HG03045 (cell line): ENCODE data around the gene TMBIM6.
A peak's percentile ranks its signal among the peaks of the same experiment; 100 is the strongest.
"Not testable (repeated sequence)": the region's sequence is repeated elsewhere in the genome, so short reads cannot be mapped to it uniquely, and the experiment has no call there.

Source experiments
- ATAC-seq: cut with Tn5 transposase; IDR thresholded peaks from one replicate; pipeline ENCODE4 v1.9.1; 2021; ENCODE audit warnings: mild to moderate bottlenecking, moderate library complexity; ENCODE audit not compliant: unreplicated experiment

The TMBIM6 gene

DNA sequence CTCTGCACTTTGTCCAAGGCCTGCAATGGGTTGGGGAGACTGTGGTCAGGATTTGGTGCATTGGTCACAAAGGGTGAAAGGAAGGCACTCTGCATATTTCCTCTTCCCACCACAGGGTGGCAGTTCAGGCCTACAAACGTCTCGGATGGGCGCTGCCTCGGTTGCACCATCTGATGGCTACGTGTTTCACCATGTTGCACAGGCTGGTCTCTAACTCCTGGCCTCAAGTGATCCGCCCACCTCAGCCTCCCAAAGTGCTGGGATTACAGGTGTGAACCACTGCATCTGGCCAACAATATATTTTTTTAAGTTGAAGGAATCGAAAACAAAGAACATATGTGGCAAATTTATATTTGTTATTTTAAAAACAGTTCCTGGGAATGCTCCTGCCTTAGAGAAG is 35.1 kb downstream of the TMBIM6 start:
- peak; percentile 49 for ATAC-seq

DNA sequence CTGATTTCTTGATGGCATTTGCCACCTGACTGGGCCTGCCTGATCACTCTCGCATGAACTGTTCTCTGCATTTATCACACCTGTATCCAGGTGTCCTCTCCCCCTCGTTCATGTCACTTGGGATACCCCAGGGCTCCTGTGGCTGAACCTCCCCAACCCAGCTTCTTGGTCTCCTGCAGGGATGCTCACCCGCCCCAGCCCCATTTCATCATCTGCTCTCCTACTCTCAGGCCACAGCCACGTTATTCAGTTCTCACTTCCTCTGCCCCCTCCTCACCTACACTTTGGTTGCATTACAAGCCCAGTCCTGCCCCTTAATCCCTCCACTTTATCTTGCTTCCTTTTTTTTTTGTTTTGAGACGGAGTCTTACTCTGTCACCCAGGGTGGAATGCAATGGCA is 35.5 kb downstream of the TMBIM6 start:
- ATAC-seq: no peak

DNA sequence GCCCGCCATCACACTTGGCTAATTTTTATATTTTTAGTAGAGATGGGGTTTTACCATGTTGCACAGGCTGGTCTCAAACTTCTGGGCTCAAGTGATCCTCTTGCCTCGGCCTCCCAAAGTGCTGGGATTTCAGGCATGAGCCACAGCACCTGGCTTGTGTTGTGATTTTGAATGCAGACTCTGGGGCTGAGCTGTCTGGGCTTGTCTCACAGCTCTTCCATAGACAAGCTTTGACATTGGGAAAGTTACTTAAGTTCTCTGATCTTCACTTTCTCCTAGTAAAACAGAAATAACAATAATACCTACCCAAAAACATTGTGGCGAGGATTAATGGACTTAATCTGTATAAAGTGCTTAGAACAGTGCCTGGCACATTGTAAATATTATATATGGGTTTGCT is 36.0 kb downstream of the TMBIM6 start:
- ATAC-seq: no peak

DNA sequence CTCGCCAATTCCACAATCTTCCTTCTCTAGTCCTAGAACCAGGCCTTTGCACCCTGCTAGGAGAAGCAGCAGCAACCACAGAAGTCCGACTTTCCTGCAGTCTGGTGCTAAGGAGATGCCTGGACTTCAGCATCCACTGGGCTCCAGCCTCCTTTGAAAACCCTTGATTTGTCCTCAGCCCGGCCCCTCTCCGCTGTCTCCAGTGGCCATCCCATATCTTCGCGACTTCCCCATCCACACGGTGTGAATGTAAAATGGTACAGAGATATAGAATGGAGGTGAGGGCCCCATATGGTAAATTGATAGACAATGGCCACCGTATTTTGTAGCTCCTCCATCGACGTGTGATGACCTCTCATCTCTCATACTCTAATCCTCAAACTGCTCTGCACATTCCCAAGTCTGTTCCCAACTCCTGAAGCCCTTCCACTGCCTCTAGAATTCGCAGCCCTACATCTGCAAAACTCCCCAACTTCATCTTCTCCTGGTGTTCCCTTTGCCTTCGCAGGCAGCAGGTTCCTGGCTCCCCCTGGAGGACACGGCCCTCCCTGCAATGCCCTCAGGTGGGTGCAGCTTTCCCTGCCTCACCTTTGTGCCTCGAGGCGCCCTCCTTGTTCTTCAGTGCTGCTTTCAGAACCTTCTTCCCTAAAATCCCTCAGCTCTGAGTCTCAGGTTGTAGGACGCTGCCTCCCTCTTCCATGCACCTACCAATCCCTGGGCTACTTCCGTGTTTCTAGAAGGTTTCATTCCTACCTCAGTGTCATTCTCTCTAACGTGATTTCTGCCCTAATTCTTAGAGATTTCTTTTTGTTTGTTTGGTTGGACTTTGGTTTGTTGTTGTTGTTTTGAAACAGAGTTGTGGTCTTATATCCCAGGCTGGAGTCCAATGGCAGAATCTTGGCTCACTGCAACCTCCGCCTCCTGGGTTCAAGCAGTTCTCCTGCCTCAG is 36.7 kb downstream of the TMBIM6 start:
- no peak for ATAC-seq

DNA sequence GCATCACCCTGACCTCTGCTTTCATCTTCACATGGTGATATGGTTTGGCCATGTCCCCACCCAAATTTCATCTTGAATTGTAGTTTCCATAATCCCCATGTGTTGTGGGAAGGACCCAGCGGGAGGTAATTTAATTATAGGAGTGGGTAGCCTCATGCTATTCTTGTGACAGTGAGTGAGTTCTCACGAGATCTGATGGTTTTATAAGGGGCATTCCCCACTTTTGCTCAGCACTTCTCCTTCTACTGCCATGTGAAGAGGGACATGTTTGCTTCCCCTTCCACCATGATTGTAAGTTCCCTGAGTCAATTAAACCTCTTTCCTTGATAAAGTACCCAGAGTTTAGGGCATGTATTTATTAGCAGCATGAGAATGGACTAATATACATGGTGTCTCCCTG is 38.2 kb downstream of the TMBIM6 start:
- ATAC-seq: no peak

DNA sequence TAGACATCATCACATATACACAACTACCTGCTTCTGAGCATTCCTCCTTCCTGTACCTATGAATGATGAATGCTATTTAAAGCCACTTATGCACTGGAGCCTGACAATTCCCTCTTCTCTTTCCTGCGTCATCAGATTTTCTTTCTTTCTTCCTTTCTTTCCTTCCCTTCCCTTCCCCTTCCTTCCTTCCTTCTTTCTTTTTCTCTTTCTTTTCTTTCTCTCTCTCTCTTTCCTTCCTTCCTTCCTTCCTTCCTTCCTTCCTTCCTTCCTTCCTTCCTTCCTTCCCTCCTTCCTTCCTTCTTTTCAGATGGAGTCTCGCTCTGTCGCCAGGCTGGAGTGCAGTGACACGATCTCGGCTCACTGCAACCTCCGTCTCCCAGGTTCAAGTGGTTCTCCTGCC is 39.6 kb downstream of the TMBIM6 start:
- ATAC-seq: not testable (repeated sequence)

DNA sequence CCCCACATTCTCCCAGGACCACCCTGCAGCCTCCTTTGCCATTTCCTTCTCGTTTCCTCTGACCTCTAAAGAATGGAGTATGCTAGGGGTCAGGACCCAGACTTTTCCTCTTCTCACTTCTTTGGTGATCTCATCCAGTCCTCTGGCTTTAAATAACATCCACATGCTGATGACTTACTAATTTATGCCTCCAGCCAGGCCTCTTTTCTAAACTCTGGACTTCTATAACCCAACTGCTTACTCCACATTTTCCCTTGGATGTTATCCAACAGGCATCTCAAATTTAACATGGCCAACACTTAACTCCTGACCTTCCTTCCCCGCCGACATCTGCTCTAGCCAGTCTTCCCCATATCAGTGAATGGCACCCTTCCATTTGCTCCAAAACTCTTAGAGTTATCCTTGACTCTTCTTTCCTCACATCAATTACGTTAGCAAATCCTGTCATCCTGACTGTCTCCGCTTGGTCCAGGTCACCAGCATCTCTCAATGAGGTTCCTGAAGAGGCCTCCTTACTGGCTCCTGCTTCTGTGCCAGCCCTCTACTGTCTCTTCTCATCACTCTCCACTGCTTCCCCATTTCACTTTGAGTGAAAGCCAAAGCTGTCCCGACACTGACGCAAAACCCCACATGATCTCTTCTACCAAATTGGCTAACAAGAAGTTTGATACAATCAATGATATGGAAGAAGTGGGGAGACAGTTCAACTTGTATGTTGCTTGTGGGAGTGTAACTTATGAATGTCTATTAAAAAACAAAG is 42.7 kb downstream of the TMBIM6 start:
- no peak for ATAC-seq

DNA sequence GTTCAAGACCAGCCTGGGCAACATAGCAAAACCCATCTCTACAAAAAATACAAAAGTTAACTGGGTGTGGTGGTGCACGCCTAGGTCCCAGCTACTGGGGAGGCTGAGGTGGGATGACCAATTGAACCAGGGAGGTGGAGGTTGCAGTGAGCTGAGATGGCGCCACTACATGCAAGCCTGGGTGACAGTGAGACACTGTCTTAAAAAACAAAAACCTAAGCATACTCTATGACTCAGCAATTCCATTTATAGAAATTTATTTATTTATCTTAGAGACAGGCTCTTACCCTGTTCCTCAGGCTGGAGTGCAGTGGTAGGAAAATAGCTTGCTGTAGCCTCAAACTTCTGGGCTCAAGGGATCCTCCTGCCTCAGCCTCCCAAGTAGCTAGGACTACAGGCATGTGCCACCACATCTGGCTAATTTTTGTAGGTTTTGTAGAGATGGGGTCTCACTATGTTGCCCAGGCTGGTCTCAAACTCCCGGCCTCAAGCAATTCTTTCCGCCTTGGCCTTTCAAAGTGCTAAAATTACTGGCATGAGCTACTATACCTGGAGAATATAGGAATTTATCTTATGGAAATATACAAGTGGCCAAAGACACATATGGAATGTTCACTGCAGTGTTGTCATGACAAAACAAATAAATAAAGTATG is 43.5 kb downstream of the TMBIM6 start:
- ATAC-seq: no peak

DNA sequence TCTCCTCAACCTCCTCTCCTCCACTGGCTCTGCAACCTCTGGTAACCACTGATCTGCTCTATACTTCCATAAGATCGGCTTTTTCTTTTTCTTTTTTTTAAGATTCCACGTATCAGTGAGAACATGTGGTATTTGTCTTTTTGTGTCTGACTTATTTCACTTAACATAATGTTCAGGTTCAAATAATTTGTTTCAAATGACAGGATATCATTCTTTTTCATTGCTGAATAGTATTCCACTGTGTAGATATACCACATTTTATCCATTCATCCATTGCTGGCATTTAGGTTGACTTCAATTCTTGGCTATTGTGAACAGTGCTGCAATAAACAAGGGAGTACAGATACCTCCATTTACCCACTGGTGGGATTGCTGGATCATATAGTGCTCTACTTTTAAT is 46.3 kb downstream of the TMBIM6 start:
- ATAC-seq: no peak

DNA sequence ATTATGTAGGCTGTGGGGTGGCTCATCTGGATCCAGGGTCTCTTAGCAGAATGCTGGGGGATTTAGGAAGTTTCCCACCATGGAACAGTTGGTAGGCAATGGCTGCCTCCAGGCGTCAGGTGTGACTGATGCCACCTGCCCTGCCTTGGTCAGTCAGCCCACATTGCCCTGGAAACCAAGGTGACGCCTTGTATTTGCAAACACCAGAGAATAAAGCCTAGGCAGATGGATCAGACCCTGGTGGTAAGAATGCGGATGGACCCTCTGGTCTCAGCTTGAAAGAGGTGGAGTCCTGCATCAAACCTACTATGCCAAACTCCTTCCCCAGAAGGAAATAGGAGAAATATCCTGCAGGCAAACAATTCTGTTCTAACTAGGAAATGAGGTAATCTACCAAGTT is 48.6 kb downstream of the TMBIM6 start:
- ATAC-seq: no peak

DNA sequence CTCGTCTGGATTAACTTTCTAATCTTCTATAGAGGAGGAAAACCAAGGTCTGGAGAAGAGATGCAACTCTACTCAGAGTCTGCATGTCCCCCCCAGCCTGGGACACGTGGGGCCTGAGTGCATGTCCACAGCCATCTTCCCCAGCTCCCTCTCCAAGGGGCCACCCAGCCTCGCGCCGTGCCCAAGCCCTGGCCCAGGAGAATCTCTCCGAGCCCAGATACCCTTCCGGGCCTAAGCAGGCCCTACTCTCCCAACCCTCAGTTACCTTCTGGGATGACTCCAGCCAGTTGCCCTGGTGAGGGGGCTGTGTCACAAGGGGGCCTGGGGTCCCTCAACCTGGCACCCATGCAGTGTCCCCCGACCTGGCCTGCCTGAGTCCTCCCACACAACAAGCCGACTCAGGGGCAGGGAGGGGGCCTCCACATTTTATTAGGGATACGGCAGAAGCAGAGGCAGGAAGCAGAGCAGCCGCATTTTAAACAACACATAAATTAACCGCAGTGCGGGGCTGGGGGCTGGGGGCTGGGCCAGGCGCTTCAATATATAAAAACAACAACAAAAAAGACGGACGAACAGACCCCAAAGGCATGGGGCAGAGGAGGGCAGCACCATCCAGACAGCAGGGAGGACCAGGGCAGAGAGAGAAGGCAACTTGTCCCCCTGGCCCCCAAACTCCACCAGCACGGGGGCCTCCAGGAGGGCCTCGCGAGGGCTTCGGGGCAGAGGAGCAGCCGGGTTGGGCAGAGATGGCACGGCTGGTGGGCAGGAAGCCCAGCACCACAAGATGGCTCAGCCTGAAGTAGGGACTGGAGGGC is 49.6 kb downstream of the TMBIM6 start:
- ATAC-seq: no peak

DNA sequence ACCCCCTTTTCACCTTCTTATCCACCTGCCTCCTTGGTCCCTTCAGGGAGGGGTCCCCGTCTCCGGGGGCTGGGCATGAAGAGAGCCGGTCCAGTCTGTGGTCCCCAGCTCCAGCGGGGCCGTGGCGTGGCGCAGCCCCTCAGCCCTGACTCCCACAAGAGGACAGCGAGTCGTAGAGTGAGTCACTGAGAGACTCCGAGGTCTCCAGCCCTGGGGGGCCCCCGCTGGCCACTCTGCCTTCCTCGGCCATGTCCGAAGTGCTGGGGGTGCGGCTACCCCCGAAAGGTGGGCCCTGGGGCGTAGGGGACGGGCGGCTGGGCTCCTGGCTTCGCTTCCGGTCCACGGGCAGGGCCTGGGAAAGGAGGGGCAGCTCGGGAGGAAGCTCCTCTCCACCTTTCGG is 50.3 kb downstream of the TMBIM6 start:
- ATAC-seq: no peak

DNA sequence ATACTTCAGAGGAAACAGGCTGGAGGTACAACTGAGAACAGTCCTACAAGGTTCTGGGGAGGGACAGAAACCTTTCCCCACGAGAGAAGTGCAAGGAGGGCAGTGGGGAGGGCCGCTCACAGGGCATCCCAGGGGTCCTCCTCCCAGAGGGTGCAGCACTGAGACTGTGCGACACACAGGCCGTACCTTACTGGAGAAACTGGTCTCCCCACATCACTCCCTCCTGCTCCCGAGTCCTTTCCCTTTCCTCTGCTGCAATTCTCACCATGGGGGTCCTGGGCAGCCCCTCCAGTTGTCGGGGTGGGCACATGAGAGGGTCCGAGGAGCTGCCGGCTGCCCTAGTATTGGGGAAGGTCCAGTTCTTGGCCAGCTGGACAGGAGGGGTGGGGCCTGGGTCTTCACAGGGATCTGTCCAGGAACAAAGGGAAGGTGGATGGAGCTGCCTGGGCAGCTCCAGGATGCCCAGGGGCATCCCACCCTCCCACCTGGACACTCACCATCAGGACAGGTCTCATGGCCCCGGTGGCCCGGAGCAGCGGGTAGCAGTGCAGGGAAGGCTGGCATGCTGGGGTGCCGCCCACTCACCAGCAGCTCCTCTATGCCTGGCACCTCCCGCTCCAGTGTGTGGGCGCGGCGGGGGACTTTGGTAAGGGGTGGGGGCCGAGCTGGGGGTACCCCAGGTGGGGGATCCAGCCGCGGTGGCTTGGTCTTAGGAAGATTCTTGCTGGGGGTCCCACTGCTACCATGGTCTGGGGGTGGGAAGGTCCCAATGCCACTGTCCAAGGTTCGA is 51.0 kb downstream of the TMBIM6 start:
- ATAC-seq: no peak

DNA sequence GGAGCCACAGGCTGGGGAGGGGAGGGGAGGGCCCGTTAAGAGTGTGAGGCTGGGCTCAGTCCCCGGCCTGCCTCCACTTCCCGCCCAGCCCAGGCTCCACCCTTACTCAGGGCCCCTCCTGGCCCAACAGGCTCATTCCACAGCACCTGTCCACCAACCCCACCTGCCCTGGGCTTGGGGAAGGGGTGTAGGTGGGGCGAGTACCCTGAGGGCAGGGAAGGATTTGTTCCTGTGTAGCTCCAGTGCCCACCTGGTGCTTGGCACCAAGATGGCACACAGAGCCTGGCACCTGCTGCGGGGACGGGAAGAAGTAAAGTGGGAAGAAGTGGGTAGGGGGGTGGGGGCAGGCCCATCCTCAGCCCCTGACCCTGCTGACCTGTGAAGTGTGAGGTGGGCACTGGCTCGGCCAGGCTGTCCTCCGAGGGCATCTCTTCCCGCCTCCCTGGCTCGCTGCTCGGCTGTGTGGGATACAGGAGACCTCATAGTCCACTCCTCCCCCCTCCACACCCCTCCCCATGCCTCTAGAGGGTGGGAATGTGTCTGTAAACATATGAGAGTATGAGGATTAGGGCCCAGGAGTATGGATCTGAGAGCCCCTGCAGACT is 51.7 kb downstream of the TMBIM6 start:
- ATAC-seq: no peak

DNA sequence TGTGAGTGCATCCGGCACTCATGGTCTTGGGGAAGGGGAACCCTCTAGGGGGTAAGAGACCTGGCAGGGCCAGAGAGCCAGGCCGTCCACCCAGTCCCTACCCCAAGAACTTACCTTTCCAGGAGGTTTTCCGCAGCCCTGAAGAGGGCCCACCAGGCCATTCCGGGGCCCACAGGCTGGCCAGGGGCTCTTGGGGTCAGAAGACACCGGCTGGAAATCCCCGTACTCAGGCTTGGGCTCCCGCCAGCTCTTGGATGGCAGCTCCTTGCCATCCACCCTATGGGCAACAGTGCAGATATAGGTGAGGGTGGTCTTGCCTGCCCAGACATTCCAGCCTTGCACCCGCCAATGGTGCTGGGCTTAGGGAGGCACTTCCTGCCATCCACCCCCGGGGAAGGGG is 52.3 kb downstream of the TMBIM6 start:
- ATAC-seq: no peak

DNA sequence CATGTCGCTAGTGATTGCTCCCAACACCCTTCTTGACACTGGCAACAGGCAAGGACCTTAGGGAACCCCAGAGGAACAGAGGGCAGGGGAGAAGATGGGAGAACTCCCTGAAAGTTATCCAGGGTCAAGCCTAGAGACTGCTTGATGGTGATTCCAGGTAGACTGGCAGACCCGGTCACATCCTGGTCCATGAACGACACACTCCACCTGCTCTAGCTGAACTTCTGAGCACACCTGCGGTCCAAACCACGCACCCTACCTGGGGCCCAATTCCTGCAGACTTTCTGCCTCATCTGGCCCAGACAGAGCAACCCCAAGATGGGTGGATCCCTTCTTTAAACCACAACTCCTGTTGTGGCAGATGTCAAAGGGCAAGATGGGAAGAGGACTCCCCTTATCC is 52.7 kb downstream of the TMBIM6 start:
- ATAC-seq: no peak

DNA sequence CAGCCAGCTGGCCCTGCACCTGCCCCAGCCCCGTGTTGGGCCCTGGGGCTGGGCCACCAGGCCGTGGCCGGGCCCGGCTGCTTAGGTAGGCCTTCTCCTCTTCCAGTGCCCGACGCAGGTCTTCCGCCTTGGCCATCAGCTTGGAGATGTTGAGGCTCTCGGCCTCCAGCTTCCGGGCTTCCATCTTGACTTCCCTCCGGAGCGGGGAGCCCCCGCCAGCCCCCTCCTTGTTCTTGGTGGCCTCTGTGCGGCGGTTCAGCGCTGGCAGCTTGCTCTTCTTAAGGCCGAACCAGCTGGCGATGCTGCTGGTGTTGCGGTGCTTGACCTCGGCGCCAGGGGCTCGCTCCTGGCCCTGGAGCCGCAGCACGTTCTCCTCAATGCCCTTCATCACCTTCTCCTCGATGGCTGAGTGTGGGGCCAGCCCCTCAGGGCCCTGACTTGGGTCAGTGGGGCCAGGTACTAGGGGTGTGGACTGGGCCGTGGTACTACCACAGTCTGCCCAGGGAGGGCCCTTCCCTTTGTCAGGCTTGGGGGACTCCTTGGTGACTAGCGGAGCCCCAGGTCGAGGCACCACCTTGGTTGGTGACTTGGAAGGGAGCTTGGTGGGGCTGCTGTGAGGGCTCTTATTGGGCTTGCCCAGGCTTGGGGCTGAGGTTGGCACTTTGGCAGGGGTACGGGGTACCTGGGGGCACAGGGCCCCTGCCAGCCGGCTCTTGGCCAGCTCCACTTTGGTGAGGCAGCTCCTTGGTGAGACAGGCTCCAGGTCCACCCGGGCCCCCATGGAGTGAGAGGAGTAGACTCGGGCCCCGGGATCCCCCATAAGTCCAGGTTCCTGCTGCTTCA is 53.7 kb downstream of the TMBIM6 start:
- ATAC-seq: no peak

DNA sequence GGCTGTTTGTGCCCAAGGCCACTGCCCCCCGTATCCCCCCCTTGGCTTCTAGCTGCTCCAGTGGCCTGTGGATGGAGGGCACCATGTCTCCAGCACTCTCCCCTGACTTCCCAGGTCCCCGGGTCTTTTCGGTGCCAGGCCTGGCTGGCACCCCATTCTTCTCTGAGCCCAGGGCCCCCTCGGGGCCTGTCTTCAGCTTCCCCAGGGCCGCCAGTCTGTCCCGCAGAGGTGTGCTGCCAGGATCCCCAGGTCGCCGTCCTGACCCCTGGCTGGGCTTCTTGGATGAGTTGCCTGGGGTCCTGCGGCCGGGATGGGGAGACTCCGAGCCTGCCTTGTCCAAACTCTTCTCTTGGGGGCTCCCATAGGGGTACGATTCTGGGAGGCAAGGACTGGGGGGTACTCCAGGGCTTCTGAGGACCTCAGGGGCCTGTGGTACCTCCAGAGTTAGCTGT is 54.3 kb downstream of the TMBIM6 start:
- no peak for ATAC-seq

DNA sequence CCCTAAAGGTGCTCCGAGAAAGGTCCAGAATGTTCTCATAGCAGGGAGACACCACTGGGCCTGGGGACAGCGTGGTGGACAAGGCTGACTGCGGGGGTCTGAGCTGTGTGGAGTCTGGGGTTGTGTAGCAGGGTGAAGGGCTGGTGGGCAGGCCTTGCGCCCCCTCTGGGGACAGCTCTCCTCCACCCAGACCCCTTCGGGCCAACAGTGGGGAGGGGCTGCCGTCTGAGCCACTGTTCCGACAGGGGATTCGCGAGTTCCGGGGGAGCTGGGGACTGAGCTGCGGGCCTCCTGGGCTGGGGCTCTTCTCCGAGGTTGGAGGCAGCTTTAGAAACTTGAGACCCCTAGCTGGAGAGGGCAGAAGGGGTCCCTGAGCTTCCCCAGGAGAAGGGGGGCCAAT is 54.8 kb downstream of the TMBIM6 start:
- ATAC-seq: no peak
